SK-N-SH (cell line): ENCODE data around the gene FGD3. TPM values are rescaled to one million over a fixed set of nuclear protein-coding genes. Genes with fewer than 3 reads are reported as not detected.

ENCODE experiments used
- CTCF ChIA-PET: fragments of 300-600, 350-600 bp; formaldehyde crosslinking; extraction: SDS; loops from one replicate; lab custom pipeline; 2021; lab: Yijun Ruan, JAX
- POLR2A ChIA-PET: fragments of 350-600 bp; sonication (Branson Sonifier 250); formaldehyde crosslinking; extraction: SDS; loops from one replicate; lab custom pipeline; 2020; ENCODE audit warnings: antibody characterized with exemption, inconsistent platforms; lab: Yijun Ruan, JAX
- DNase-seq: peaks from one replicate; pipeline ENCODE4 v3.0.0; 2012
- H2AFZ ChIP-seq: fragments of 200-600 bp; sonication (generic); 2 replicates; pipeline ENCODE4 v1.8.1; 2016; ENCODE audit warnings: antibody characterized with exemption, mild to moderate bottlenecking, low read depth
- H3F3A ChIP-seq: fragments of 200-600 bp; sonication (generic); replicated peaks from 2 replicates; pipeline ENCODE3; 2016; ENCODE audit warnings: antibody characterized with exemption, mild to moderate bottlenecking; ENCODE audit not compliant: insufficient read depth
- H3K27ac ChIP-seq, 2 experiments: fragments of 200-500 bp in 1 of 2; fragments of 200-600 bp in 1 of 2; sonication (Bioruptor generic) in 1 of 2; sonication (generic), shearing (Covaris generic) in 1 of 2; 2 replicates each; pipeline versions ENCODE4 v1.5.1 to v1.6.1; 2014 to 2016; ENCODE audit warnings: low read depth in 2 of 2, inconsistent platforms in 1 of 2, low read length in 1 of 2, mild to moderate bottlenecking in 1 of 2, mixed read lengths in 1 of 2
- H3K27me3 ChIP-seq: fragments of 200-600 bp; sonication (generic), shearing (Covaris generic); 2 replicates; pipeline ENCODE4 v1.6.1; 2016; ENCODE audit warnings: mixed run types; ENCODE audit not compliant: insufficient read depth
- H3K36me3 ChIP-seq, 2 experiments: fragments of 200-500 bp in 1 of 2; fragments of 200-600 bp in 1 of 2; sonication (Bioruptor generic) in 1 of 2; sonication (generic) in 1 of 2; replicated peaks in 1 of 2; 2 replicates each; pipeline versions ENCODE3 to v1.5.1; 2014 to 2016; ENCODE audit warnings: low read length in 1 of 2, mild to moderate bottlenecking in 1 of 2; ENCODE audit not compliant: insufficient read depth in 2 of 2, control insufficient read depth in 1 of 2
- H3K4me1 ChIP-seq, 2 experiments: fragments of 200-500 bp in 1 of 2; fragments of 200-600 bp in 1 of 2; sonication (Bioruptor generic) in 1 of 2; sonication (generic), shearing (Covaris generic) in 1 of 2; 2 replicates each; pipeline versions ENCODE4 v1.5.1 to v1.6.1; 2014 to 2016; ENCODE audit warnings: low read depth in 1 of 2, low read length in 1 of 2, mixed run types in 1 of 2; ENCODE audit not compliant: insufficient read depth in 2 of 2, control insufficient read depth in 1 of 2
- H3K4me2 ChIP-seq: fragments of 200-600 bp; sonication (generic), shearing (Covaris generic); 2 replicates; pipeline ENCODE4 v1.6.1; 2017; ENCODE audit warnings: mixed run types
- H3K4me3 ChIP-seq, 2 experiments: fragments of 200-500 bp in 1 of 2; fragments of 200-600 bp in 1 of 2; sonication (Bioruptor generic) in 1 of 2; sonication (generic), shearing (Covaris generic) in 1 of 2; 2 replicates each; pipeline versions ENCODE4 v1.5.1 to v1.8.1; 2014 to 2016; ENCODE audit warnings: low read depth in 2 of 2, inconsistent platforms in 1 of 2, low read length in 1 of 2, mild to moderate bottlenecking in 1 of 2, mixed read lengths in 1 of 2, moderate library complexity in 1 of 2
- H3K79me2 ChIP-seq: fragments of 200-600 bp; sonication (generic); 2 replicates; pipeline ENCODE4 v1.8.1; 2017; ENCODE audit warnings: mild to moderate bottlenecking; ENCODE audit not compliant: insufficient read depth
- H3K9ac ChIP-seq: fragments of 200-600 bp; sonication (generic); 2 replicates; pipeline ENCODE4 v1.6.1; 2017; ENCODE audit warnings: mixed run types
- H3K9me2 ChIP-seq: fragments of 200-600 bp; sonication (generic); 2 replicates; pipeline ENCODE4 v1.6.1; 2017; ENCODE audit warnings: mixed run types
- H3K9me3 ChIP-seq: fragments of 200-600 bp; sonication (generic); 2 replicates; pipeline ENCODE4 v1.6.1; 2017; ENCODE audit warnings: mixed run types, mild to moderate bottlenecking, moderate library complexity
- H4K20me1 ChIP-seq: fragments of 200-600 bp; sonication (generic); 2 replicates; pipeline ENCODE4 v1.6.1; 2017; ENCODE audit warnings: mild to moderate bottlenecking, mixed run types; ENCODE audit not compliant: insufficient read depth
- CHD2 ChIP-seq: fragments of 150-350 bp; IDR thresholded peaks from 2 replicates; pipeline ENCODE4 v1.6.1; 2018; ENCODE audit warnings: low read length; ENCODE audit not compliant: partially characterized antibody
- EP300 ChIP-seq, 2 experiments: IDR thresholded peaks; 2 replicates each; pipeline versions ENCODE4 v1.4.0 to v1.6.1; 2012; ENCODE audit warnings: borderline replicate concordance in 1 of 2, low read depth in 1 of 2, low read length in 1 of 2
- EZH2phosphoT487 ChIP-seq: fragments of 200-600 bp; sonication (generic); IDR thresholded peaks from 2 replicates; pipeline ENCODE4 v1.6.1; 2017; ENCODE audit warnings: low read depth, mixed run types, mild to moderate bottlenecking, antibody characterized with exemption, moderate library complexity, borderline replicate concordance
- FOSL2 ChIP-seq: IDR thresholded peaks from 2 replicates; pipeline ENCODE4 v1.4.0; 2012; ENCODE audit warnings: low read depth, mild to moderate bottlenecking, moderate library complexity, borderline replicate concordance
- GABPA ChIP-seq: IDR thresholded peaks from 2 replicates; pipeline ENCODE4 v1.4.0; 2012; ENCODE audit warnings: low read depth, mild to moderate bottlenecking
- GATA2 ChIP-seq: sonication (generic); formaldehyde crosslinking; IDR thresholded peaks from 2 replicates; pipeline ENCODE4 v1.5.0; 2020; ENCODE audit warnings: mild to moderate bottlenecking, missing genetic modification reagents
- MXI1 ChIP-seq: IDR thresholded peaks from 2 replicates; pipeline ENCODE4 v1.6.1; 2012; ENCODE audit warnings: mild to moderate bottlenecking, low read depth, low read length, improper control_type of control experiment
- NFIC ChIP-seq: IDR thresholded peaks from 2 replicates; pipeline ENCODE4 v1.4.0; 2012; ENCODE audit warnings: borderline replicate concordance
- POLR2AphosphoS5 ChIP-seq: IDR thresholded peaks from 2 replicates; pipeline ENCODE4 v1.6.1; 2012; ENCODE audit warnings: low read depth, low read length
- RFX5 ChIP-seq: IDR thresholded peaks from 2 replicates; pipeline ENCODE4 v1.6.1; 2012; ENCODE audit warnings: mild to moderate bottlenecking, improper control_type of control experiment, low read length
- RXRA ChIP-seq: IDR thresholded peaks from 2 replicates; pipeline ENCODE4 v1.4.0; 2012; ENCODE audit warnings: low read depth, mild to moderate bottlenecking, borderline replicate concordance
- SIN3A ChIP-seq: IDR thresholded peaks from 2 replicates; pipeline ENCODE4 v1.6.1; 2012; ENCODE audit warnings: low read depth, mild to moderate bottlenecking, low read length, moderate library complexity, borderline replicate concordance
- SMC3 ChIP-seq: IDR thresholded peaks from 2 replicates; pipeline ENCODE4 v1.6.1; 2012; ENCODE audit warnings: low read depth, low read length, improper control_type of control experiment
- TAF1 ChIP-seq: IDR thresholded peaks from 2 replicates; pipeline ENCODE4 v1.6.1; 2012; ENCODE audit warnings: low read depth, mild to moderate bottlenecking, low read length, moderate library complexity, borderline replicate concordance
- TEAD4 ChIP-seq: IDR thresholded peaks from 2 replicates; pipeline ENCODE4 v1.4.0; 2012; ENCODE audit warnings: mild to moderate bottlenecking, borderline replicate concordance; ENCODE audit not compliant: insufficient read depth
- YY1 ChIP-seq: IDR thresholded peaks from 2 replicates; pipeline ENCODE4 v1.4.0; 2012; ENCODE audit warnings: low read depth, mild to moderate bottlenecking
- WGBS: methylation state at CpG from one replicate; pipeline ENCODE4 v1.1.6; 2017; ENCODE audit warnings: low lambda C conversion rate; 5-methylcytosine and 5-hydroxymethylcytosine counted together
- polyA plus RNA-seq, 3 experiments: library from polyadenylated mRNA; depleted of rRNA; stranded (reverse); fragments of >200 nt; gene quantifications; 2 replicates each; pipeline ENCODE4 v1.2.3, GENCODE V29; 2012
- TF ChIP-seq, protein P1 (sequence below): fragments of 150-350 bp; IDR thresholded peaks from 2 replicates; pipeline ENCODE4 v1.6.1; 2017; ENCODE audit warnings: antibody characterized with exemption, low read length, low read depth, borderline replicate concordance
- TF ChIP-seq, protein P2 (sequence below): IDR thresholded peaks from 2 replicates; pipeline ENCODE4 v1.4.0; 2012; ENCODE audit warnings: low read depth
- TF ChIP-seq, protein P3 (sequence below): fragments of 200-600 bp; sonication (generic); IDR thresholded peaks from 2 replicates; pipeline ENCODE4 v1.6.1; 2017; ENCODE audit warnings: antibody characterized with exemption, mild to moderate bottlenecking, moderate library complexity
- TF ChIP-seq, protein P4 (sequence below): IDR thresholded peaks from 2 replicates; pipeline ENCODE4; 2012

FGD3 gene
- polyA plus RNA-seq, 1 of the 3 experiments (the other 2 are of a cell fraction), result not detected

DNA sequence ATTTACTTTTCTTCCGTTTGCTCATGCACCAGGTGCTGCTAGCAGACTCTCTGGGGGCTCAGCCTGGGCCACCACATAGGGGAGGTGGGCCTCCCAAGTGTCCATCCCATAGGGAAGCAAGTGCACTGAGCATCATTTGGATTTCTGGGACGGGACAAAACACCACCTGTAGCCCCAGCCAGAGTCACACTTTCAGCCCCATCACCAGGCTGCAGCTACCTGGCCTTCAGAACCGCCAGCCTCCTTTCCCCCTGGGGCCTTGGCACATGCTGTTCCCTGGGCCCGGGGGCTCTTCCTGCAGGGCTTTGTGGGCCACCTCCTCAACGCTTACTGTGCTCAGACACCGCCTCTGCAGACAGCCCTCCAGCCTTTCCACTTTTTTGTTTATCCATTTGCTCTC is 91.6 kb downstream of the FGD3 start (continued):
- TF ChIP-seq, protein P1, sequence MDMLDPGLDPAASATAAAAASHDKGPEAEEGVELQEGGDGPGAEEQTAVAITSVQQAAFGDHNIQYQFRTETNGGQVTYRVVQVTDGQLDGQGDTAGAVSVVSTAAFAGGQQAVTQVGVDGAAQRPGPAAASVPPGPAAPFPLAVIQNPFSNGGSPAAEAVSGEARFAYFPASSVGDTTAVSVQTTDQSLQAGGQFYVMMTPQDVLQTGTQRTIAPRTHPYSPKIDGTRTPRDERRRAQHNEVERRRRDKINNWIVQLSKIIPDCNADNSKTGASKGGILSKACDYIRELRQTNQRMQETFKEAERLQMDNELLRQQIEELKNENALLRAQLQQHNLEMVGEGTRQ, result no peak
- TF ChIP-seq RFX5, result no peak
- no peak for TF ChIP-seq SIN3A
- no peak for TF ChIP-seq GABPA
- TF ChIP-seq NFIC, result no peak
- TF ChIP-seq YY1, result no peak
- TF ChIP-seq, protein P2, sequence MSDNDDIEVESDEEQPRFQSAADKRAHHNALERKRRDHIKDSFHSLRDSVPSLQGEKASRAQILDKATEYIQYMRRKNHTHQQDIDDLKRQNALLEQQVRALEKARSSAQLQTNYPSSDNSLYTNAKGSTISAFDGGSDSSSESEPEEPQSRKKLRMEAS, result no peak
- no peak for TF ChIP-seq TEAD4
- TF ChIP-seq CHD2, result no peak
- TF ChIP-seq, all 33 proteins: peak for 0

DNA sequence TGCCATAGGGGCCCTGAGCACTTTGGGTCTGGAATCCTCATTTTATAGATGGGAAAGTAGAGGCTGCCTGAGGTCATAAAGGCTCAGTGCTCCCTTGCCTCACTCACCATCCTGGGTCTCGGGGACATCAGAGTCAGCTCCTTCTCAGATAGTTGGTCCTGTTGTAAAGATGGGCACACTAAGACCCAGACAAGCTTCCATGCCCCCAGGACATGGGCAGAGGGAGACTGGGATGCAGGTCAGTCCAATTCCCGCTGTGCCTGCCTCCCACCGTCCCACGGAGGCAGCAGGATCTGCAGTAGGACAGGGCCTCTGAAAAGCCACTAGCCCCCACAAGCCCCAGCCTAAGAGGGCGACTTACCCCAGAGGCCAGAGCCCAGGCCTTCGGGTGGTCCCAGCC is 92.1 kb downstream of the FGD3 start:
- no peak for TF ChIP-seq POLR2AphosphoS5
- no peak for TF ChIP-seq YY1
- TF ChIP-seq SMC3, result no peak
- no peak for TF ChIP-seq EZH2phosphoT487
- no peak for TF ChIP-seq CHD2
- TF ChIP-seq GABPA, result no peak
- no peak for TF ChIP-seq FOSL2
- no peak for TF ChIP-seq TAF1
- no peak for TF ChIP-seq EP300 (IDR thresholded peaks at IDR 0.05; ENCODE audit: borderline replicate concordance in 1 of 2, low read depth in 1 of 2, low read length in 1 of 2)
- no peak for TF ChIP-seq RXRA
- TF ChIP-seq, protein P3, sequence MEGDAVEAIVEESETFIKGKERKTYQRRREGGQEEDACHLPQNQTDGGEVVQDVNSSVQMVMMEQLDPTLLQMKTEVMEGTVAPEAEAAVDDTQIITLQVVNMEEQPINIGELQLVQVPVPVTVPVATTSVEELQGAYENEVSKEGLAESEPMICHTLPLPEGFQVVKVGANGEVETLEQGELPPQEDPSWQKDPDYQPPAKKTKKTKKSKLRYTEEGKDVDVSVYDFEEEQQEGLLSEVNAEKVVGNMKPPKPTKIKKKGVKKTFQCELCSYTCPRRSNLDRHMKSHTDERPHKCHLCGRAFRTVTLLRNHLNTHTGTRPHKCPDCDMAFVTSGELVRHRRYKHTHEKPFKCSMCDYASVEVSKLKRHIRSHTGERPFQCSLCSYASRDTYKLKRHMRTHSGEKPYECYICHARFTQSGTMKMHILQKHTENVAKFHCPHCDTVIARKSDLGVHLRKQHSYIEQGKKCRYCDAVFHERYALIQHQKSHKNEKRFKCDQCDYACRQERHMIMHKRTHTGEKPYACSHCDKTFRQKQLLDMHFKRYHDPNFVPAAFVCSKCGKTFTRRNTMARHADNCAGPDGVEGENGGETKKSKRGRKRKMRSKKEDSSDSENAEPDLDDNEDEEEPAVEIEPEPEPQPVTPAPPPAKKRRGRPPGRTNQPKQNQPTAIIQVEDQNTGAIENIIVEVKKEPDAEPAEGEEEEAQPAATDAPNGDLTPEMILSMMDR, result no peak
- no peak for TF ChIP-seq MXI1
- no peak for TF ChIP-seq GATA2 (CRISPR knock-in tag)
- TF ChIP-seq, protein P2, result no peak
- TF ChIP-seq, protein P4, sequence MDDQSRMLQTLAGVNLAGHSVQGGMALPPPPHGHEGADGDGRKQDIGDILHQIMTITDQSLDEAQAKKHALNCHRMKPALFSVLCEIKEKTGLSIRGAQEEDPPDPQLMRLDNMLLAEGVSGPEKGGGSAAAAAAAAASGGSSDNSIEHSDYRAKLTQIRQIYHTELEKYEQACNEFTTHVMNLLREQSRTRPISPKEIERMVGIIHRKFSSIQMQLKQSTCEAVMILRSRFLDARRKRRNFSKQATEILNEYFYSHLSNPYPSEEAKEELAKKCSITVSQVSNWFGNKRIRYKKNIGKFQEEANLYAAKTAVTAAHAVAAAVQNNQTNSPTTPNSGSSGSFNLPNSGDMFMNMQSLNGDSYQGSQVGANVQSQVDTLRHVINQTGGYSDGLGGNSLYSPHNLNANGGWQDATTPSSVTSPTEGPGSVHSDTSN, result no peak
- no peak for TF ChIP-seq SIN3A
- TF ChIP-seq, all 33 proteins: peak for 0
- 40% methylated on average over 1 of the region's 6 CpGs for WGBS
- H3K27ac ChIP-seq, result no peak overlapping the region
- H3K4me3 ChIP-seq, result no peak overlapping the region
- H3K4me2 ChIP-seq, result no peak overlapping the region
- H3K9me2 ChIP-seq, result no peaks in the 10 kb centered on the region
- H3F3A ChIP-seq, result no peaks in the 10 kb centered on the region
- H3K9me3 ChIP-seq, result no peaks in the 10 kb centered on the region
- ChIA-PET CTCF (no interaction called here), POLR2A (no interaction called here)
- no peaks in the 10 kb centered on the region for H4K20me1 ChIP-seq
- no peak for DNase-seq
- H3K79me2 ChIP-seq, result no peaks in the 10 kb centered on the region
- peaks cover 0 to 2% of the 10 kb centered on the region in 2 experiments; a peak in 1 of 4 replicates for H3K4me1 ChIP-seq
- no peaks in the 10 kb centered on the region for H3K27me3 ChIP-seq
- H2AFZ ChIP-seq, result no peak overlapping the region
- H3K36me3 ChIP-seq, result no peaks in the 10 kb centered on the region
- no peak overlapping the region for H3K9ac ChIP-seq
